H1 (cell line): Measurements from ENCODE around the gene RNF32. TPM values are rescaled to one million over a fixed set of nuclear protein-coding genes. Genes with fewer than 3 reads are reported as not detected.

Source experiments
- CTCF ChIA-PET: fragments of 300-600 bp; sonication (Branson Sonifier 250); formaldehyde crosslinking; loops from one replicate; lab custom pipeline; 2021; ENCODE audit not compliant: partially characterized antibody; lab: Charles Lee
- POLR2A ChIA-PET: fragments of 300-600 bp; sonication (Branson Sonifier 250); formaldehyde crosslinking; loops from one replicate; lab custom pipeline; 2021; ENCODE audit warnings: inconsistent platforms; ENCODE audit not compliant: partially characterized antibody; lab: Charles Lee
- DNase-seq, 2 experiments: peaks; one replicate each; pipeline versions ENCODE4 v3.0.0 to v3.0.0-alpha.2; 2010 to 2022; ENCODE audit warnings: low spot score in 2 of 2, low read depth in 1 of 2, mixed read lengths in 1 of 2
- FAIRE-seq: peaks from 2 replicates; lab custom pipeline; 2011; peaks lifted over from hg19 to GRCh38; lab: Jason Lieb, UNC
- H2AFZ ChIP-seq: 2 replicates; pipeline ENCODE4 v1.8.1; 2012; ENCODE audit warnings: low read length, inconsistent platforms
- H2AK5ac ChIP-seq: 2 replicates; pipeline ENCODE4 v1.6.1; 2013; ENCODE audit warnings: low read depth, low read length
- H2BK120ac ChIP-seq: replicated peaks from 2 replicates; pipeline ENCODE3; 2013; ENCODE audit warnings: low read depth, low read length, inconsistent platforms
- H2BK12ac ChIP-seq: 2 replicates; pipeline ENCODE4 v1.6.1; 2013; ENCODE audit warnings: low read depth, low read length
- H2BK15ac ChIP-seq: 2 replicates; pipeline ENCODE4 v1.6.1; 2013; ENCODE audit warnings: low read length
- H2BK20ac ChIP-seq: 2 replicates; pipeline ENCODE4 v1.6.1; 2013; ENCODE audit warnings: low read length
- H2BK5ac ChIP-seq: 2 replicates; pipeline ENCODE4 v1.6.1; 2013; ENCODE audit warnings: low read depth, low read length
- H3K14ac ChIP-seq: 2 replicates; pipeline ENCODE4 v1.6.1; 2013; ENCODE audit warnings: inconsistent platforms; ENCODE audit not compliant: insufficient read length
- H3K18ac ChIP-seq: 2 replicates; pipeline ENCODE4 v1.6.1; 2013; ENCODE audit warnings: low read length; ENCODE audit errors: extremely low read depth
- H3K23ac ChIP-seq: 2 replicates; pipeline ENCODE4 v1.6.1; 2013; ENCODE audit warnings: inconsistent platforms; ENCODE audit not compliant: insufficient read length
- H3K23me2 ChIP-seq: 2 replicates; pipeline ENCODE4 v1.6.1; 2013; ENCODE audit warnings: low read depth, low read length
- H3K27ac ChIP-seq: 2 replicates; pipeline ENCODE4 v1.6.1; 2011; ENCODE audit warnings: low read depth, low read length, inconsistent platforms
- H3K27me3 ChIP-seq, 4 experiments: replicated peaks in 1 of 4; 1 replicate in 1 of 4; 2 replicates in 3 of 4; pipeline versions ENCODE4 v1.6.1 to v1.8.1; 2011 to 2013; ENCODE audit warnings: low read length in 3 of 4, mild to moderate bottlenecking in 3 of 4, inconsistent platforms in 2 of 4, mixed read lengths in 2 of 4, moderate library complexity in 1 of 4; ENCODE audit not compliant: control insufficient read depth in 3 of 4, insufficient read depth in 3 of 4; ENCODE audit errors: extremely low read depth in 1 of 4
- H3K36me3 ChIP-seq, 4 experiments: 2 replicates each; pipeline versions ENCODE4 v1.6.1 to v1.8.1; 2011 to 2013; ENCODE audit warnings: mild to moderate bottlenecking in 4 of 4, low read length in 3 of 4, moderate library complexity in 2 of 4, control low read depth in 1 of 4, inconsistent platforms in 1 of 4; ENCODE audit not compliant: insufficient read depth in 4 of 4, control insufficient read depth in 2 of 4
- H3K4ac ChIP-seq: replicated peaks from 2 replicates; pipeline ENCODE3; 2013; ENCODE audit warnings: low read length, low read depth, mixed read lengths, inconsistent platforms; ENCODE audit not compliant: insufficient read length
- H3K4me1 ChIP-seq, 4 experiments: replicated peaks in 1 of 4; 1 replicate in 1 of 4; 2 replicates in 3 of 4; pipeline versions ENCODE4 v1.6.1 to v1.8.1; 2011 to 2013; ENCODE audit warnings: low read length in 3 of 4, inconsistent platforms in 2 of 4, mixed read lengths in 1 of 4; ENCODE audit not compliant: insufficient read depth in 4 of 4, control insufficient read depth in 3 of 4
- H3K4me2 ChIP-seq, 2 experiments: 2 replicates each; pipeline versions ENCODE4 v1.6.1 to v1.8.1; 2011 to 2013; ENCODE audit warnings: low read depth in 2 of 2, low read length in 2 of 2, control low read depth in 1 of 2, inconsistent platforms in 1 of 2, mild to moderate bottlenecking in 1 of 2; ENCODE audit not compliant: insufficient read depth in 1 of 2
- H3K4me3 ChIP-seq, 4 experiments: fragments of 200-600, 300-600 bp in 1 of 4; sonication (generic), shearing (Covaris generic), sonication (Bioruptor Twin) in 1 of 4; 2 replicates each; pipeline versions ENCODE4 v1.5.1 to v1.8.1; 2011 to 2016; ENCODE audit warnings: low read length in 4 of 4, low read depth in 3 of 4, control low read depth in 2 of 4, inconsistent platforms in 2 of 4, mild to moderate bottlenecking in 2 of 4, mixed read lengths in 1 of 4, moderate library complexity in 1 of 4; ENCODE audit not compliant: insufficient read depth in 2 of 4; ENCODE audit errors: extremely low read depth in 1 of 4
- H3K56ac ChIP-seq: replicated peaks from 2 replicates; pipeline ENCODE3; 2013; ENCODE audit warnings: low read depth, mild to moderate bottlenecking, mixed read lengths, low read length, inconsistent platforms; ENCODE audit not compliant: insufficient read length
- H3K79me1 ChIP-seq: 2 replicates; pipeline ENCODE4 v1.6.1; 2013; ENCODE audit warnings: low read depth, low read length, control low read depth
- H3K79me2 ChIP-seq, 2 experiments: 2 replicates each; pipeline versions ENCODE4 v1.6.1 to v1.8.1; 2012 to 2013; ENCODE audit warnings: low read length in 2 of 2, mild to moderate bottlenecking in 2 of 2, inconsistent platforms in 1 of 2; ENCODE audit not compliant: insufficient read depth in 2 of 2, control insufficient read depth in 1 of 2
- H3K9ac ChIP-seq, 4 experiments: replicated peaks in 1 of 4; 1 replicate in 1 of 4; 2 replicates in 3 of 4; pipeline versions ENCODE4 v1.6.1 to v1.8.1; 2011 to 2013; ENCODE audit warnings: low read depth in 3 of 4, low read length in 3 of 4, control low read depth in 2 of 4, mild to moderate bottlenecking in 2 of 4, moderate library complexity in 2 of 4, inconsistent platforms in 1 of 4; ENCODE audit errors: extremely low read depth in 1 of 4
- H3K9me3 ChIP-seq, 2 experiments: 2 replicates each; pipeline versions ENCODE4 v1.6.1 to v1.8.1; 2012 to 2013; ENCODE audit warnings: mild to moderate bottlenecking in 2 of 2, moderate library complexity in 2 of 2, control low read depth in 1 of 2, inconsistent platforms in 1 of 2, low read depth in 1 of 2, low read length in 1 of 2, mixed read lengths in 1 of 2; ENCODE audit not compliant: insufficient read depth in 2 of 2
- H4K20me1 ChIP-seq, 2 experiments: replicated peaks in 1 of 2; 2 replicates each; pipeline versions ENCODE3 to v1.8.1; 2011 to 2013; ENCODE audit warnings: inconsistent platforms in 2 of 2, low read length in 2 of 2, mild to moderate bottlenecking in 1 of 2; ENCODE audit not compliant: insufficient read depth in 2 of 2, control insufficient read depth in 1 of 2
- H4K5ac ChIP-seq: 2 replicates; pipeline ENCODE4 v1.6.1; 2013; ENCODE audit warnings: low read length, low read depth, mixed read lengths, inconsistent platforms; ENCODE audit not compliant: insufficient read length
- H4K8ac ChIP-seq: 2 replicates; pipeline ENCODE4 v1.8.0; 2013; ENCODE audit warnings: mild to moderate bottlenecking, moderate library complexity, low read length, inconsistent platforms; ENCODE audit not compliant: insufficient read depth; ENCODE audit errors: extremely low read depth
- H4K91ac ChIP-seq: replicated peaks from 2 replicates; pipeline ENCODE3; 2013; ENCODE audit warnings: low read length, mixed read lengths, inconsistent platforms; ENCODE audit not compliant: insufficient read length
- GABPA ChIP-seq: IDR thresholded peaks from 2 replicates; pipeline ENCODE4 v1.6.1; 2011; ENCODE audit warnings: mild to moderate bottlenecking, low read length, moderate library complexity, borderline replicate concordance; ENCODE audit not compliant: insufficient read depth
- KDM4A ChIP-seq: IDR thresholded peaks from one replicate; pipeline ENCODE4 v1.7.1; 2012; ENCODE audit warnings: low read depth, mild to moderate bottlenecking, moderate library complexity, low read length, inconsistent platforms; ENCODE audit not compliant: severe bottlenecking
- MAFK ChIP-seq: IDR thresholded peaks from 2 replicates; pipeline ENCODE4 v1.6.1; 2012; ENCODE audit warnings: low read depth, mild to moderate bottlenecking, improper control_type of control experiment, low read length
- RXRA ChIP-seq: IDR thresholded peaks from 2 replicates; pipeline ENCODE4 v1.6.1; 2011; ENCODE audit warnings: low read depth, mild to moderate bottlenecking, low read length, moderate library complexity; ENCODE audit not compliant: insufficient read depth
- SIN3A ChIP-seq, 2 experiments: IDR thresholded peaks in 1 of 2; conservative IDR thresholded peaks in 1 of 2; 2 replicates each; pipeline ENCODE4 v1.6.1; 2011 to 2012; ENCODE audit warnings: low read length in 2 of 2, improper control_type of control experiment in 1 of 2, low read depth in 1 of 2, mild to moderate bottlenecking in 1 of 2
- SUZ12 ChIP-seq: fragments of 200-600 bp; sonication (generic); IDR thresholded peaks from 2 replicates; pipeline ENCODE4 v1.6.1; 2012; ENCODE audit warnings: mild to moderate bottlenecking, inconsistent platforms, low read length, moderate library complexity, mixed read lengths
- WGBS, 2 experiments: shearing (Covaris generic) in 1 of 2; methylation state at CpG; one replicate each; pipeline versions ENCODE4 v1.1.6 to v1.1.7; 2013 to 2015; ENCODE audit warnings: low lambda C conversion rate in 2 of 2, mixed read lengths in 2 of 2, inconsistent platforms in 1 of 2, low coverage in 1 of 2, missing lambda C conversion rate in 1 of 2; ENCODE audit not compliant: insufficient replicate concordance in 2 of 2, insufficient coverage in 1 of 2, insufficient read length in 1 of 2; ENCODE audit errors: extremely low coverage in 1 of 2, missing lambda C conversion rate in 1 of 2; 5-methylcytosine and 5-hydroxymethylcytosine counted together
- polyA plus RNA-seq, 7 experiments: library from polyadenylated mRNA; depleted of rRNA in 3 of 7; stranded (reverse) in 5 of 7; unstranded in 2 of 7; fragments of >200 nt in 5 of 7; fragments of 200-250 nt in 2 of 7; gene quantifications; 1 replicate in 5 of 7; 2 replicates in 1 of 7; 4 replicates in 1 of 7; pipeline versions ENCODE4 v1.2.1 to v1.2.3, GENCODE V29; 2011 to 2013; ENCODE audit warnings: missing spikeins in 2 of 7, mixed read lengths in 2 of 7
- total RNA-seq: library from RNA; stranded (reverse); fragmentation: NEBNext Ultra II Directional; extraction: Animal tissue kit (Norgen Biotek cat#: 25700); gene quantifications from 2 replicates; pipeline ENCODE4 v1.2.1, GENCODE V29; 2021
- TF ChIP-seq, protein P1 (sequence below): IDR thresholded peaks from 2 replicates; pipeline ENCODE4 v1.6.1; 2012; ENCODE audit warnings: low read length, inconsistent platforms

Gene RNF32
- total and polyA plus RNA-seq, 2 of the 8 experiments (the other 6 are each of a cell fraction or from before 2014, with no cell fraction given), result 0.48 to 1.2 TPM

DNA sequence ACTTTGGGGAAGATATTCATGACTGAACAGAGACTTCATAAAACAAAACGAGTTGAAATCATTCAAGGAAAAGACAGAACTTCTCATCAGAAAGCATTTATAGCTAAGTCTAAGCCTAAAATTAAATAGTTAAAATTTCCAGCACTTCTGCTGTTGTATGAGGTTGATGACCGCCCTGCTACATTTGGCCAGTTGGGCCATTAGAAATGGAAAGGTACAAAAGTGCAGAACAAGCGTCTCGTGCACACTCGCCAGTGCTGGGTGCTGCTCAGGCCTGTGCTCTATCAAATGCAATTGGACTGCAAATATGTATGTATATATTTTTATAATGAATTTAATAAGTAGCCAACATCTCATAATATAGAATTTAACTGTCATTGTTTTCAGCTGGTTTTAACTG, 34.4 kb upstream of the RNF32 start:
- Histone ChIP-seq H2AFZ (no peak overlapping the region), H2BK5ac (no peak overlapping the region), H3K4me3 (no peak overlapping the region), H3K18ac (no peak overlapping the region), H2BK120ac (no peak overlapping the region), H3K4me1 (peaks cover 0 to 2% (median under 1%) of the 10 kb centered on the region in 4 experiments; a peak in 3 of 7 replicates), H3K9ac (no peak overlapping the region), H3K36me3 (no peaks in the 10 kb centered on the region), H2AK5ac (no peak overlapping the region), H3K4ac (no peak overlapping the region), H4K91ac (no peak overlapping the region), H4K5ac (no peak overlapping the region), H3K27me3 (no peaks in the 10 kb centered on the region), H3K79me1 (no peaks in the 10 kb centered on the region), H3K56ac (no peak overlapping the region), H2BK15ac (no peak overlapping the region), H2BK20ac (no peak overlapping the region), H3K4me2 (no peak overlapping the region), H3K79me2 (no peaks in the 10 kb centered on the region), H3K14ac (no peak overlapping the region), H3K23ac (no peak overlapping the region), H3K23me2 (no peaks in the 10 kb centered on the region), H4K20me1 (no peaks in the 10 kb centered on the region), H2BK12ac (no peak overlapping the region), H4K8ac (no peak overlapping the region), H3K9me3 (no peaks in the 10 kb centered on the region), H3K27ac (no peak overlapping the region)
- FAIRE-seq (no peak), DNase-seq (no peak)
- POLR2A ChIA-PET, result interaction anchor here (1.0 kb wide), 1 partner anchor 222 kb away, joined by 3 read pairs; no protein-coding TSS in a partner anchor
- CTCF ChIA-PET, result no interaction called here
- TF ChIP-seq SIN3A (conservative IDR thresholded peaks at IDR 0.05 in 1 of 2, IDR thresholded peaks at IDR 0.05 in 1 of 2; ENCODE audit: low read depth in 1 of 2, low read length in 2 of 2), result no peak
- TF ChIP-seq MAFK, result no peak
- no peak for TF ChIP-seq GABPA
- TF ChIP-seq, protein P1, sequence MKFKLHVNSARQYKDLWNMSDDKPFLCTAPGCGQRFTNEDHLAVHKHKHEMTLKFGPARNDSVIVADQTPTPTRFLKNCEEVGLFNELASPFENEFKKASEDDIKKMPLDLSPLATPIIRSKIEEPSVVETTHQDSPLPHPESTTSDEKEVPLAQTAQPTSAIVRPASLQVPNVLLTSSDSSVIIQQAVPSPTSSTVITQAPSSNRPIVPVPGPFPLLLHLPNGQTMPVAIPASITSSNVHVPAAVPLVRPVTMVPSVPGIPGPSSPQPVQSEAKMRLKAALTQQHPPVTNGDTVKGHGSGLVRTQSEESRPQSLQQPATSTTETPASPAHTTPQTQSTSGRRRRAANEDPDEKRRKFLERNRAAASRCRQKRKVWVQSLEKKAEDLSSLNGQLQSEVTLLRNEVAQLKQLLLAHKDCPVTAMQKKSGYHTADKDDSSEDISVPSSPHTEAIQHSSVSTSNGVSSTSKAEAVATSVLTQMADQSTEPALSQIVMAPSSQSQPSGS, result no peak
- TF ChIP-seq KDM4A, result no peak
- no peak for TF ChIP-seq SUZ12
- no peak for TF ChIP-seq RXRA
- 87% methylated on average over 5 of the region's 5 CpGs; no CpG with 5 or more reads in 1 of the 2 experiments for WGBS, 2 experiments
